ENCODE data around the gene CABS1. TPM values are rescaled to one million over a fixed set of nuclear protein-coding genes. Genes with fewer than 3 reads are reported as not detected.

The CABS1 gene
- 0.09 and 0.26 TPM in 2 replicates for total RNA-seq (ENCODE audit: low replicate concordance)

DNA sequence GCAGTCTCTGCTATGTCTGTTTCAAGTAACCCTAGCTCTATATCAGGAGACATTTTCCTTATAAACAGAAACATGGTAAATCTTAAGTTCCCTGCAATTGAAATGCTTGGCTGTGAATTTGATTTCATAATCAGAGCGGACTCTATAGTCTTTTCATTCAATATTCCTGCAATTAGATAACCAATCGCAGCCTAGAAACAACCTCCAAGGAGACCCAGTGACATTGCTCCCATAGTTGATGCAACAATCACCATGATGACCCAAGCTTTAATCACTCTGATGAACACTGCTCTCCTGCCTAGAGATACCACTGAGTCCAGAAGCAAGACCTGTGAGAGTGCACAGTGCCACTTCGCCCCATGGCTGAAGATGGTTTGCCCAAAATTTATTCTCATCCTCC lies at the start of gene CABS1:
Gene CABS1 (plus strand): TSS at position 301 of the 400 bp plus-strand sequence. CDS start 59 bp downstream, at position 360.
- H3K4me3 ChIP-seq = no peak within 1 kb of the TSS

DNA sequence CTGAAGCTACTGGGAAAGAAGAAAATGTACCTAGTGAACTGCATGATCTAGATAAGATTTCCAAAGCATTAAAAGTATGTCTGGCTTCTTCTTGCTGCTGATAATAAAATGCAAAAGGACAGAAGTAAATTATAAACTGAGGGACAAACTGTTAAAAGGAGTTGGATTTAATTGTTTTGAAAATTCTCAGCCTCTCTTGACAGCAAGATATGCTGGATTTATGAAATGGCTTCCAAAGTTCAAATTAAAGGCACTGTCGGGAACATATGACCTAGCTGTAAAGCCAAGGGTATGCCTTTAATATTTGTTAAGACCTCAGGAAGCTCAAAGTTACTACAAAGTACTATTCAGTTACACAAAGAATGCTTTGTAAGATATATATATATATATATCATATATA lies 46.1 kb upstream of the CABS1 start:
- peak overlapping the region; percentile 67 for H2AFZ ChIP-seq (replicated peaks)
- H3K36me3 Mint-ChIP-seq = no peaks in the 10 kb centered on the region
- H3K27me3 Mint-ChIP-seq (ENCODE audit: insufficient read depth, low read depth) = no peaks in the 10 kb centered on the region

More for the DNA sequence above, at the start of gene CABS1:
- Histone ChIP-seq H3F3A (ENCODE audit: low read depth) (no peaks in the 10 kb centered on the region), H3K79me2 (ENCODE audit: low read depth) (no peaks in the 10 kb centered on the region), H2AFZ (replicated peaks) (no peak within 1 kb of the TSS), H3K9ac (no peak within 1 kb of the TSS), H3K9me3 (ENCODE audit: low read depth) (no peaks in the 10 kb centered on the region), H3K36me3 (no peaks in the 10 kb centered on the region), H3K27me3 (no peaks in the 10 kb centered on the region), H3K27ac (no peak within 1 kb of the TSS), H3K4me1 (no peaks in the 10 kb centered on the region), H3K4me2 (no peak within 1 kb of the TSS), H4K20me1 (ENCODE audit: low read depth) (no peaks in the 10 kb centered on the region)
- H3K27me3 Mint-ChIP-seq (ENCODE audit: insufficient read depth, low read depth) = no peaks in the 10 kb centered on the region
- no peaks in the 10 kb centered on the region for H3K36me3 Mint-ChIP-seq
- no peak within 1 kb of the TSS for H3K4me3 Mint-ChIP-seq
- H3K27ac Mint-ChIP-seq = no peak within 1 kb of the TSS
- DNase-seq (ENCODE audit: low spot score) = no peak
- peaks cover 2% of the 10 kb centered on the region for H3K9me3 Mint-ChIP-seq
- H3K4me1 Mint-ChIP-seq = no peaks in the 10 kb centered on the region
- TF ChIP-seq EZH2phosphoT487 (IDR thresholded peaks at IDR 0.05) (no peak), EZH2 (IDR thresholded peaks at IDR 0.05) (no peak)
- TF ChIP-seq, protein P1, sequence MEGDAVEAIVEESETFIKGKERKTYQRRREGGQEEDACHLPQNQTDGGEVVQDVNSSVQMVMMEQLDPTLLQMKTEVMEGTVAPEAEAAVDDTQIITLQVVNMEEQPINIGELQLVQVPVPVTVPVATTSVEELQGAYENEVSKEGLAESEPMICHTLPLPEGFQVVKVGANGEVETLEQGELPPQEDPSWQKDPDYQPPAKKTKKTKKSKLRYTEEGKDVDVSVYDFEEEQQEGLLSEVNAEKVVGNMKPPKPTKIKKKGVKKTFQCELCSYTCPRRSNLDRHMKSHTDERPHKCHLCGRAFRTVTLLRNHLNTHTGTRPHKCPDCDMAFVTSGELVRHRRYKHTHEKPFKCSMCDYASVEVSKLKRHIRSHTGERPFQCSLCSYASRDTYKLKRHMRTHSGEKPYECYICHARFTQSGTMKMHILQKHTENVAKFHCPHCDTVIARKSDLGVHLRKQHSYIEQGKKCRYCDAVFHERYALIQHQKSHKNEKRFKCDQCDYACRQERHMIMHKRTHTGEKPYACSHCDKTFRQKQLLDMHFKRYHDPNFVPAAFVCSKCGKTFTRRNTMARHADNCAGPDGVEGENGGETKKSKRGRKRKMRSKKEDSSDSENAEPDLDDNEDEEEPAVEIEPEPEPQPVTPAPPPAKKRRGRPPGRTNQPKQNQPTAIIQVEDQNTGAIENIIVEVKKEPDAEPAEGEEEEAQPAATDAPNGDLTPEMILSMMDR (IDR thresholded peaks at IDR 0.05) = no peak

DNA sequence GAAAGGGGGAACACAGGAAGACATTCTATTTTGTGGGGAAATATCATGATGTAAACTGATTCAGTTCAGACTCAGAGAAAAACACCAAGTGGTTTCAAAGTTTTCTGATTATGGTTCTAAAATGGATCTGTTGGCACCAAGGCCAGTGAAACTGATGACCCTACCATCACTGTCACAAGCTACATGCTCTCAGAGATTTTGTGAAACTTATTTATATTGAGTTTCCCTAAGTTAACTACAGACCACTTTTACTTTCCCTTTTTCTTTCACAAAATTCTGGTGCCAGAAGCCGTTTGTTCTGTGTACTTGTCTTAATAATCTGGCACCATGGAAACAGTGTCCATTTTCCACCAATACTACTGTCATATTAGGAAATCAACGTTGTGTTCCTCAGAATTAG lies 43.4 kb upstream of the CABS1 start:
- no peaks in the 10 kb centered on the region for H3K36me3 Mint-ChIP-seq
- Histone ChIP-seq H3K9ac (no peak overlapping the region), H3F3A (ENCODE audit: low read depth) (no peaks in the 10 kb centered on the region), H3K36me3 (no peaks in the 10 kb centered on the region), H3K9me3 (ENCODE audit: low read depth) (no peaks in the 10 kb centered on the region), H3K27ac (no peak overlapping the region), H3K27me3 (no peaks in the 10 kb centered on the region), H3K4me2 (no peak overlapping the region), H3K79me2 (ENCODE audit: low read depth) (no peaks in the 10 kb centered on the region), H3K4me3 (no peak overlapping the region), H2AFZ (replicated peaks) (peak overlapping the region; percentile 14), H4K20me1 (ENCODE audit: low read depth) (no peaks in the 10 kb centered on the region), H3K4me1 (peaks cover 5% of the 10 kb centered on the region)
- no peaks in the 10 kb centered on the region for H3K4me1 Mint-ChIP-seq
- peaks cover 2% of the 10 kb centered on the region for H3K27me3 Mint-ChIP-seq (ENCODE audit: insufficient read depth, low read depth)
- DNase-seq (ENCODE audit: low spot score) = no peak
- H3K27ac Mint-ChIP-seq = no peak overlapping the region
- TF ChIP-seq, protein P1 (IDR thresholded peaks at IDR 0.05) = no peak
- TF ChIP-seq EZH2 (IDR thresholded peaks at IDR 0.05) = no peak
- TF ChIP-seq EZH2phosphoT487 (IDR thresholded peaks at IDR 0.05) = no peak
- H3K9me3 Mint-ChIP-seq = no peaks in the 10 kb centered on the region
- no peak overlapping the region for H3K4me3 Mint-ChIP-seq

More for the DNA sequence above, 46.1 kb upstream of the CABS1 start:
- H3K27ac ChIP-seq = no peak overlapping the region
- no peak overlapping the region for H3K4me2 ChIP-seq
- Mint-ChIP-seq H3K9me3 (no peaks in the 10 kb centered on the region), H3K27ac (no peak overlapping the region), H3K4me3 (no peak overlapping the region), H3K4me1 (no peaks in the 10 kb centered on the region)
- no peaks in the 10 kb centered on the region for H3K79me2 ChIP-seq (ENCODE audit: low read depth)
- TF ChIP-seq EZH2 (IDR thresholded peaks at IDR 0.05) (no peak), EZH2phosphoT487 (IDR thresholded peaks at IDR 0.05) (no peak)
- TF ChIP-seq, protein P1 (IDR thresholded peaks at IDR 0.05) = no peak
- no peak for DNase-seq (ENCODE audit: low spot score)
- H3K4me3 ChIP-seq = no peak overlapping the region
- H3K9me3 ChIP-seq (ENCODE audit: low read depth) = no peaks in the 10 kb centered on the region
- no peak overlapping the region for H3K9ac ChIP-seq
- H4K20me1 ChIP-seq (ENCODE audit: low read depth) = no peaks in the 10 kb centered on the region
- no peaks in the 10 kb centered on the region for H3K36me3 ChIP-seq
- no peaks in the 10 kb centered on the region for H3K27me3 ChIP-seq
- H3F3A ChIP-seq (ENCODE audit: low read depth) = no peaks in the 10 kb centered on the region
- H3K4me1 ChIP-seq = no peaks in the 10 kb centered on the region
